Astrocyte of the spinal cord (primary cell): ENCODE measurements around the gene KLB.

Experiments used
- DNase-seq: peaks from one replicate; pipeline ENCODE4 v3.0.0; 2011; ENCODE audit warnings: low read depth, low spot score
- H3K4me3 ChIP-seq: 2 replicates; pipeline ENCODE4 v1.5.1; 2011; ENCODE audit warnings: low read depth, mild to moderate bottlenecking, low read length, moderate library complexity
- in situ Hi-C: cut with HindIII; loops from 2 replicates; pipeline ENCODE4 v1.10.0; 2017; ENCODE audit warnings: low sequenced_read_pairs
- TF ChIP-seq, protein P1 (sequence below): IDR thresholded peaks from 2 replicates; pipeline ENCODE4 v1.5.1; 2012; ENCODE audit warnings: low read depth, mild to moderate bottlenecking, low read length, inconsistent platforms

The KLB gene

DNA sequence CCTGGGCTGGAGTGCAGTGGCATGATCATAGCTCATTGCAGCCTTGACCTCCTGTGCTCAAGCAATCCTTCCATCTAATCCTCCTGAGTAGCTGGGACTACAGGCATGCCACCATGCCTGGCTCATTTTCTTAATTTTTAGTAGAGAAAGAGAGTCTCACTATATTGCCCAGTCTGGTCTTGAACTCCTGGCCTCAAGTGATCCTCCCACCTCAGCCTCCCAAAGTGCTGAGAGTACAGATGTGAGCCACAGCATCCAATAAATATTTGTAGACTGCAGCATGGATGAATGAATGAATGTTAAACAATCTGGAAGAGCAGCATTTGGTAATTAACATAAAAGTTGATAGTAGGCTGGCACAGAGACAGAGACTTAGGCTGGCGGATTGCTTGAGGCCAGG, 20.0 kb downstream of the KLB start:
- TF ChIP-seq, protein P1, sequence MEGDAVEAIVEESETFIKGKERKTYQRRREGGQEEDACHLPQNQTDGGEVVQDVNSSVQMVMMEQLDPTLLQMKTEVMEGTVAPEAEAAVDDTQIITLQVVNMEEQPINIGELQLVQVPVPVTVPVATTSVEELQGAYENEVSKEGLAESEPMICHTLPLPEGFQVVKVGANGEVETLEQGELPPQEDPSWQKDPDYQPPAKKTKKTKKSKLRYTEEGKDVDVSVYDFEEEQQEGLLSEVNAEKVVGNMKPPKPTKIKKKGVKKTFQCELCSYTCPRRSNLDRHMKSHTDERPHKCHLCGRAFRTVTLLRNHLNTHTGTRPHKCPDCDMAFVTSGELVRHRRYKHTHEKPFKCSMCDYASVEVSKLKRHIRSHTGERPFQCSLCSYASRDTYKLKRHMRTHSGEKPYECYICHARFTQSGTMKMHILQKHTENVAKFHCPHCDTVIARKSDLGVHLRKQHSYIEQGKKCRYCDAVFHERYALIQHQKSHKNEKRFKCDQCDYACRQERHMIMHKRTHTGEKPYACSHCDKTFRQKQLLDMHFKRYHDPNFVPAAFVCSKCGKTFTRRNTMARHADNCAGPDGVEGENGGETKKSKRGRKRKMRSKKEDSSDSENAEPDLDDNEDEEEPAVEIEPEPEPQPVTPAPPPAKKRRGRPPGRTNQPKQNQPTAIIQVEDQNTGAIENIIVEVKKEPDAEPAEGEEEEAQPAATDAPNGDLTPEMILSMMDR: no peak
- no peak overlapping the region for H3K4me3 ChIP-seq
- in situ Hi-C loops: no loop called here
- no peak for DNase-seq

DNA sequence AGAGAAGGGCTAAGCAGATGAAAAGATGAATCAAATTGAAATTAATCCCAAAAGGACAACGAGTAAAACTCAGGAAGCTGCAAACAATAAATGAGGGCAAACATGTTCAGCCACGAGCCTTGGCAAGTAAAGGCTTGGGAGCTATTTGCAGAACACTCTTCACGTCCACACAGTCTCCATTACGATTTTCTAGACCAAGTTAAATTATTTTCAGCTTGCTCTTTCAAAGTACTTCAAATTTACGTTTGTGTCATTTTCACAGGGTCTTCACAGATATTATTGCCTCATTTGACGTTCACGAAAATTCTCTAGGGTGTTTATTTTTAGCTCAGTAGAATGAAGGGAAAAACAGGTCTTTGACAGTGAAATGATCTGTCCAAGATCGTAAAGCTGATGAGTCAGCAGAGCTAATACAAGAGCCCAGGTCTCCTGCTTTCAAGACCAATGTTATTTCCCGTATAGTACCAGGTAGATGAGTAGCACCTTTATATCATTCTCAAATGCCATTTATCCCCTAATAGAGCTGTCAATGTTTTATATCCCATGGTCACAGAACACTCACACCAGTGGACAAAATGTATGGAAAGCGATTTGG, 20.9 kb downstream of the KLB start:
- TF ChIP-seq, protein P1: no peak
- H3K4me3 ChIP-seq: no peak overlapping the region
- no peak for DNase-seq
- in situ Hi-C loops: no loop called here

DNA sequence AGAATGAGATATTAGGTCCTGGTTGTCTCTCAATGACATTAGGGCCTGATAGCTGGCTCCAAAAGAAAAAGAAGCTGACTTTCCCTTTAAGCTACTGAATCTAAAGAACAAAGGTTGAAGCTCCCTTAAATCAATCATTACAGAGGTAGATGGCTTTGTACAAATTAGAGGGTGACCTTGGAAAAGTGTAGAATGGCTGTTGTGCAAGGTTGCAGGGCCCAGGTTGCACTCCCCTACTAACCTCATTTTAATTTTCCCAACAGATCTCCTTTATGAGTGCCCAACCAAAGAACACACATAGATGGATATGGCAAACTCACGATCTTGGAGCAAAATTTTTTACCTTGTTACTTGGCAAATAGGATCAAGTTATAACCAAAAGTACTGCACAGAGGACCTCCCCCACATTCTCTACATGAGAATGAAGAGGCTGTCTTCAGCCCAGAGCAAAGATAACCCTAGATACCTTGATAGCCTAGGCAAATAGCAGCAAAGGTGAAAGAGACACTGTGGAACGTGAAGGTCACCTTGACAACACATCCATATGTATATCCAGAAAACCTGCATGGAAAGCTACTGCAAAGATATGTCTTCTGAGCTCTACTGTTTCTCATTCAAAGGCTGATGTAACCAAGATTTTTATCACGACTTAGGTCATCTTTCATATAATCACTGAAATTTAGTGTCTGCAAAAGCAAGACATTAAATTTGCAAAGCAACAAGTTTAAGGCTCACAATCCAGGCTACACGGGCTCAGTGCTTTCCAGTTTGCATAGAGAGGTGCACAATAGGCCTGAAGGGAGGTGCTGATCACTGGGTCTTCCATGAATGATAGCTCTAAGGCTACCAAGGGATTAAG, 23.0 kb downstream of the KLB start:
- no peak overlapping the region for H3K4me3 ChIP-seq
- TF ChIP-seq, protein P1: no peak
- DNase-seq: no peak
- in situ Hi-C loops: no loop called here

DNA sequence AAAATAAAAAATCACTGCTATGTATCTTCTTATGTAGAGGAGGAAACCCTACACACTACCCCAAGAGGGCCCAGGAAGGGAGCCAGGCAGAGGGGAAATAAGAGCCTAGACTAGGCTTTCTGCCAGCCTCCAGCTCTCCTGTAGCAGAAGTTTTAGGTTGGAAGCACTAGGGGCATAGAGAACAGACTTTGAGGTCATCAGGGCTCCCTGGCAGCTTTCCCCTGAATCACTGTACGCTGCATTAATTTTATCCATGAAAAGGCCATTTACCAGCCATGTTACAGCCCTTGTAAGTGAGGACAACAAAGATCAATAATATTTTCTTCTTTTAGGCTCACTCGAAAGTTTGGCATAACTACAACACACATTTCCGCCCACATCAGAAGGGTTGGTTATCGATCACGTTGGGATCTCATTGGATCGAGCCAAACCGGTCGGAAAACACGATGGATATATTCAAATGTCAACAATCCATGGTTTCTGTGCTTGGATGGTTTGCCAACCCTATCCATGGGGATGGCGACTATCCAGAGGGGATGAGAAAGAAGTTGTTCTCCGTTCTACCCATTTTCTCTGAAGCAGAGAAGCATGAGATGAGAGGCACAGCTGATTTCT, 27.3 kb downstream of the KLB start:
- in situ Hi-C loops: no loop called here
- DNase-seq: no peak
- H3K4me3 ChIP-seq: no peak overlapping the region
- TF ChIP-seq, protein P1: no peak

DNA sequence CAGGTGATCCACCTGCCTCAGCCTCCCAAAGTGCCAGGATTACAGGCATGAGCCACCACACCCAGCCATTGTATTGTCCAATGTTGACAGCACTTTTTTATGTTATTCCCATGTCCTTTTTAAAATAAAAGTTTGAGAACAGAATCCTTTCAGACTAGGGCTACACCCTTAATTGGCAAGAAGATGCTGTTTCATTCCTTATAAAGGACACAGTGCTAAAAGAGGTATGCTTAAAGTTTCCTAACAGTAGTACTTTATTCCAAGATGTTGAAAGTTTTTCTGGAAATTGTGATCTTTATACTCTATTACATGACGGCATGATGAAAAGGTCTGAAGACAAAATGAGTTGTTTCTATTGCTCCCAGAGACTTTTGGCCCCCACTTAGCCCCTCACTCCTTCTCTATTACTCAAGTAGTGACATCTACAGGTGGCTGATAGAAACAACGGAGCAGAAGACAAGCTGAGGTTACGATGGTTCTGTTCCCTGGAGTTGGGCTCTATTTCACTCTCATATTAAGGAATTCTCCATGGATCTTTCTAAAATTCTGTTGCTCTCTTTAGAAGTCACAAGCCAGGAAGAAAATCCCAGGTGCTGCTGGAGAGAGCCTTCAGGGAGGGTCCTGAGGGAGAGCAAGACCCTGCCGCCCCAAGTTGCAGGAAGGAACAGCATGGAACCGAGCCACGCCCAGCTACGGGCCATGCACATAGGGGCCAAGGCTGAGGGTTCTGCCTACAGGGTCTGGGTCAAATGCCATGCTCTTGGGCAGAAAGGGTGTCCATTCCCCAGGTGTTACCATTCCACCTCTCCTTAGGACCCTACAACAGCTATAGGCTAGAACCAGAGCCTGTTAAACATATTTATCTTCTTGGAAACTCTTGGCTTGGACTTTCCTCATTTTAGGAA, 29.2 kb downstream of the KLB start:
- DNase-seq: no peak
- in situ Hi-C loops: no loop called here
- TF ChIP-seq, protein P1: peak; percentile 27
- no peak overlapping the region for H3K4me3 ChIP-seq

DNA sequence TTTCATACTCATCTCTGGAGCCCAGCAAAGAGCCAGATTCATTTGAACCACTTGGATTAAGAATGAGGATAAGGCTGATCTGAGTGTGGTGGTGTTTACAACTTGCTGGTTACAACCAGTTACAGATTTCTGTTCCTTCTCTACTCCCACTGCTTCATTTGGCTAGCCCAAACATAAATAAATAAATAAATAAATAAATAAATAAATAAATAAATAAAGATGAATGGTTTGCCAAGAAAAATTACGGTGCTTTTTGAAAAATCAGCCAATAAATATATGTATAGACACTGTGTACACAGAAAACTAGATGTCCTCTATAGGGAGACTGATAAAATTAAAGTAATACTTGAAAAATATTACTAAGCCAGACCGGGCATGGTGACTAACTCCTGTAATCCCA, 34.9 kb downstream of the KLB start:
- no peak overlapping the region for H3K4me3 ChIP-seq
- in situ Hi-C loops: no loop called here
- TF ChIP-seq, protein P1: no peak
- no peak for DNase-seq
